Smooth muscle cell (in vitro differentiated cells): ENCODE measurements around the gene APOA4. TPM values are rescaled to one million over a fixed set of nuclear protein-coding genes. Genes with fewer than 3 reads are reported as not detected.

Source experiments
- DNase-seq: peaks from one replicate; lab custom pipeline; 2025; ENCODE audit not compliant: unreplicated experiment; lab: John Stamatoyannopoulos, UW
- H2AFZ ChIP-seq: fragments of 200-600 bp; sonication (generic); 2 replicates; pipeline ENCODE4 v1.6.0; 2016; ENCODE audit warnings: antibody characterized with exemption, low read depth, mild to moderate bottlenecking
- H3F3A ChIP-seq: fragments of 200-600 bp; sonication (generic); 2 replicates; pipeline ENCODE4 v1.6.0; 2017; ENCODE audit warnings: antibody characterized with exemption, low read depth
- H3K27ac ChIP-seq: fragments of 200-600 bp; sonication (generic); 2 replicates; pipeline ENCODE4 v1.5.1; 2016; ENCODE audit warnings: low read depth, mild to moderate bottlenecking
- H3K27me3 ChIP-seq: fragments of 200-600 bp; sonication (generic); 2 replicates; pipeline ENCODE4 v1.6.1; 2016; ENCODE audit warnings: low read depth, mild to moderate bottlenecking
- H3K36me3 ChIP-seq: fragments of 200-600 bp; sonication (generic); 2 replicates; pipeline ENCODE4 v1.5.1; 2016; ENCODE audit warnings: low read depth
- H3K4me1 ChIP-seq: fragments of 200-600 bp; sonication (generic); 2 replicates; pipeline ENCODE4 v1.5.1; 2016; ENCODE audit warnings: low read depth
- H3K4me2 ChIP-seq: fragments of 200-600 bp; sonication (generic); 2 replicates; pipeline ENCODE4 v1.6.0; 2016; ENCODE audit warnings: mild to moderate bottlenecking
- H3K4me3 ChIP-seq: fragments of 200-600 bp; sonication (generic); 2 replicates; pipeline ENCODE4 v1.5.1; 2016; ENCODE audit warnings: mild to moderate bottlenecking
- H3K79me2 ChIP-seq: fragments of 200-600 bp; sonication (generic); 2 replicates; pipeline ENCODE4 v1.6.0; 2016; ENCODE audit warnings: low read depth, mild to moderate bottlenecking
- H3K9ac ChIP-seq: fragments of 200-600 bp; sonication (generic); 2 replicates; pipeline ENCODE4 v1.6.0; 2016; ENCODE audit warnings: low read depth
- H3K9me3 ChIP-seq: fragments of 200-600 bp; sonication (generic); replicated peaks from 2 replicates; pipeline ENCODE4 v1.5.1; 2016; ENCODE audit warnings: low read depth
- H4K20me1 ChIP-seq: fragments of 200-600 bp; sonication (generic); 2 replicates; pipeline ENCODE4 v1.6.0; 2016; ENCODE audit warnings: low read depth
- CTCF ChIP-seq: fragments of 200-600 bp; sonication (generic); IDR thresholded peaks from 2 replicates; pipeline ENCODE4 v1.5.1; 2017; ENCODE audit warnings: borderline replicate concordance, mild to moderate bottlenecking, antibody characterized with exemption; ENCODE audit not compliant: insufficient read depth, poor library complexity, severe bottlenecking
- WGBS: methylation state at CpG from one replicate; pipeline ENCODE4 v1.1.7; 2016; ENCODE audit warnings: low lambda C conversion rate; 5-methylcytosine and 5-hydroxymethylcytosine counted together
- polyA plus RNA-seq: library from polyadenylated mRNA; unstranded; fragments of >200 nt; fragmentation: Nextera tagmentation; extraction: Ambion mirVana; gene quantifications from 2 replicates; pipeline ENCODE4 v1.2.1, GENCODE V29; 2016
- total RNA-seq: library from RNA; depleted of rRNA; stranded (reverse); fragments of >200 nt; gene quantifications from 2 replicates; pipeline ENCODE4 v1.2.3, GENCODE V29; 2014

The APOA4 gene
- total and polyA plus RNA-seq, 2 experiments from 2014 or later, result 0.15 TPM; not detected in 1

- no peaks in the 10 kb centered on the region for H3K9me3 ChIP-seq
- no peak overlapping the region for H3K4me2 ChIP-seq
- no peak for TF ChIP-seq CTCF
- no peaks in the 10 kb centered on the region for H3K79me2 ChIP-seq
- H3K27ac ChIP-seq, result no peak overlapping the region
- H2AFZ ChIP-seq, result no peak overlapping the region
- no peak overlapping the region for H3K4me3 ChIP-seq
- H3K36me3 ChIP-seq, result no peaks in the 10 kb centered on the region
- WGBS, result 94% methylated on average over 4 of the region's 4 CpGs
- H3K27me3 ChIP-seq, result no peaks in the 10 kb centered on the region
- H3K4me1 ChIP-seq, result peaks cover 3% of the 10 kb centered on the region
- no peaks in the 10 kb centered on the region for H3F3A ChIP-seq
- H3K9ac ChIP-seq, result no peak overlapping the region
- no peak for DNase-seq
- H4K20me1 ChIP-seq, result no peaks in the 10 kb centered on the region
Observed at GRCh38 chr11:116842117-116842516, 19.0 kb upstream of the APOA4 start.

- no peak for DNase-seq
- H3K4me3 ChIP-seq, result no peak overlapping the region
- TF ChIP-seq CTCF, result no peak
- H3K9ac ChIP-seq, result no peak overlapping the region
- no peaks in the 10 kb centered on the region for H3K9me3 ChIP-seq
- no peaks in the 10 kb centered on the region for H3K79me2 ChIP-seq
- WGBS, result 84% methylated on average over 9 of the region's 9 CpGs
- H3K4me2 ChIP-seq, result no peak overlapping the region
- no peaks in the 10 kb centered on the region for H3F3A ChIP-seq
- no peaks in the 10 kb centered on the region for H4K20me1 ChIP-seq
- H3K27me3 ChIP-seq, result no peaks in the 10 kb centered on the region
- H2AFZ ChIP-seq, result no peak overlapping the region
- no peak overlapping the region for H3K27ac ChIP-seq
- H3K36me3 ChIP-seq, result no peaks in the 10 kb centered on the region
- peaks cover 3% of the 10 kb centered on the region for H3K4me1 ChIP-seq
Observed at GRCh38 chr11:116840746-116841296, 17.7 kb upstream of the APOA4 start.

GRCh38 chr11:116840224-116840745 lies 17.2 kb upstream of the APOA4 start:
- Histone ChIP-seq H3K9me3 (no peaks in the 10 kb centered on the region), H3K36me3 (no peaks in the 10 kb centered on the region), H3K4me2 (no peak overlapping the region), H3K27me3 (no peaks in the 10 kb centered on the region), H3K27ac (no peak overlapping the region), H3K79me2 (no peaks in the 10 kb centered on the region), H3K9ac (no peak overlapping the region), H3F3A (no peaks in the 10 kb centered on the region), H3K4me1 (peaks cover 3% of the 10 kb centered on the region), H2AFZ (no peak overlapping the region), H4K20me1 (no peaks in the 10 kb centered on the region), H3K4me3 (no peak overlapping the region)
- no peak for DNase-seq
- no peak for TF ChIP-seq CTCF
- WGBS, result 75% methylated on average over 6 of the region's 6 CpGs
